PC-9 (cell line): ENCODE data around the gene WDR26.

Experiments used
- EZH2 ChIP-seq: fragments of 200-600 bp; sonication (generic); IDR thresholded peaks from 2 replicates; pipeline ENCODE4 v1.8.0; 2017; ENCODE audit warnings: antibody characterized with exemption, low read depth
- TF ChIP-seq, protein P1 (sequence below): fragments of 200-600 bp; sonication (generic); conservative IDR thresholded peaks from 2 replicates; pipeline ENCODE4 v1.6.1; 2017; ENCODE audit warnings: mixed run types, antibody characterized with exemption, mild to moderate bottlenecking, moderate library complexity

DNA sequence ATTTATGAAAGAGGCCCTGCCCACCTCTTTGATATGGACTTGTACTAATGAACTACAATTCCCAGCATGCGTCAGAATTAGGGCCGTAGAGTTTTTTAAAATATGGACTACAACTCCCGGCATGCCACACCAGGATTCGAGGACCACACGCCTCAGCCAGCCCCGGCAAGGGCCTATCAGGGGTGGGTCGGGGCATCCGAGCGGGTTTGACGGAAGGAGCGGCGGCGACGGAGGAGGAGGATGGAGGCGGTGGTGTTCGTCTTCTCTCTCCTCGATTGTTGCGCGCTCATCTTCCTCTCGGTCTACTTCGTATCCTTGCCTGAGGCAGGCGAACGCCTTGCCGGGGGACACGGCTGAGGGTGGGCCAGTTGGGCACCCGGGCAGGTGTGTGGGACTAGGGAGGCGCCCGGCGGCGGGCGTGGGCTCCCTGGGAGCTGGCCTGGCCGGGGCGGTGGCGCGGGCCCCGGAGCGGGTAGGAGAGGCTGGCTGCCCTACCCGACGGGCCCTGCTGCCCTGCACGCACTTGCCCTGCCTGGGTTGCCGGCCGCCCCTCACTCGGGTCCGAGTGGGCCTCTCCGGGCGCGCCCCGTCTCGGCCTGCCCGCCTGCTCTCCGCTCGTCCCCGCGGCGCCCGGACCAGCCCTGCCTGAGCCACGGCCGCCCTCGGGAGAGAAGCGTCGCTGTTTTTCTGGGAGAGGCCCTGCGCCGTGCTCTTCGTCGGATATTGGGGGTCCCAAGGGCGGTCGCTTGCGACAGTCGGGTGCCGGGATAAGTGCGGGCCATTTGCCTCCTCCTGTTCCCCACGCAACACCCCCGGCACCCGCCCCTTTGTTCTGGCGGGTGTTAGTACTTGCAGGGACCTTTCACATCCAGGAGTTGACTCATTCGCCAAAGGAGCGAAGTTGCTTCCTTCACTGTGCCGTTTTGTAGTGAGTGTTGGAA lies 77.6 kb downstream of the WDR26 start, which contains the start of gene CNIH4:
- TF ChIP-seq EZH2: no peak
- TF ChIP-seq, protein P1, sequence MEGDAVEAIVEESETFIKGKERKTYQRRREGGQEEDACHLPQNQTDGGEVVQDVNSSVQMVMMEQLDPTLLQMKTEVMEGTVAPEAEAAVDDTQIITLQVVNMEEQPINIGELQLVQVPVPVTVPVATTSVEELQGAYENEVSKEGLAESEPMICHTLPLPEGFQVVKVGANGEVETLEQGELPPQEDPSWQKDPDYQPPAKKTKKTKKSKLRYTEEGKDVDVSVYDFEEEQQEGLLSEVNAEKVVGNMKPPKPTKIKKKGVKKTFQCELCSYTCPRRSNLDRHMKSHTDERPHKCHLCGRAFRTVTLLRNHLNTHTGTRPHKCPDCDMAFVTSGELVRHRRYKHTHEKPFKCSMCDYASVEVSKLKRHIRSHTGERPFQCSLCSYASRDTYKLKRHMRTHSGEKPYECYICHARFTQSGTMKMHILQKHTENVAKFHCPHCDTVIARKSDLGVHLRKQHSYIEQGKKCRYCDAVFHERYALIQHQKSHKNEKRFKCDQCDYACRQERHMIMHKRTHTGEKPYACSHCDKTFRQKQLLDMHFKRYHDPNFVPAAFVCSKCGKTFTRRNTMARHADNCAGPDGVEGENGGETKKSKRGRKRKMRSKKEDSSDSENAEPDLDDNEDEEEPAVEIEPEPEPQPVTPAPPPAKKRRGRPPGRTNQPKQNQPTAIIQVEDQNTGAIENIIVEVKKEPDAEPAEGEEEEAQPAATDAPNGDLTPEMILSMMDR: no peak
